HG03108 (cell line): Measurements from ENCODE around the gene AGFG2.
A peak's percentile ranks its signal among the peaks of the same experiment; 100 is the strongest.
"Not testable (repeated sequence)": the region's sequence is repeated elsewhere in the genome, so short reads cannot be mapped to it uniquely, and the experiment has no call there.

Experiments used
- ATAC-seq: cut with Tn5 transposase; IDR thresholded peaks from one replicate; pipeline ENCODE4 v1.9.1; 2021; ENCODE audit warnings: moderate library complexity; ENCODE audit not compliant: unreplicated experiment

The AGFG2 gene

GRCh38 chr7:100538654-100539435 is at the start of gene AGFG2:
TSS of gene AGFG2 (plus strand) at chr7:100539203. CDS start at chr7:100539347, 144 bp downstream.
- peak; percentile 95 for ATAC-seq

GRCh38 chr7:100489824-100490223 is 49.2 kb upstream of the AGFG2 start:
- no peak for ATAC-seq

GRCh38 chr7:100490483-100491191 is 48.4 kb upstream of the AGFG2 start:
- ATAC-seq = no peak

- no peak for ATAC-seq
Observed at GRCh38 chr7:100491192-100491578, 47.8 kb upstream of the AGFG2 start.

GRCh38 chr7:100492738-100493475 is 46.1 kb upstream of the AGFG2 start:
- ATAC-seq = no peak

- no peak for ATAC-seq
Observed at GRCh38 chr7:100493476-100494264, 45.3 kb upstream of the AGFG2 start.

GRCh38 chr7:100496509-100496908 is 42.5 kb upstream of the AGFG2 start:
- ATAC-seq = no peak

GRCh38 chr7:100500743-100501142 is 38.3 kb upstream of the AGFG2 start:
- not testable (repeated sequence) for ATAC-seq

- not testable (repeated sequence) for ATAC-seq
Observed at GRCh38 chr7:100504031-100504430, 35.0 kb upstream of the AGFG2 start.

GRCh38 chr7:100504887-100505611 is 34.0 kb upstream of the AGFG2 start:
- no peak for ATAC-seq

- ATAC-seq = no peak
Observed at GRCh38 chr7:100506356-100506923, 32.6 kb upstream of the AGFG2 start.

GRCh38 chr7:100509231-100509630 is 29.8 kb upstream of the AGFG2 start:
- ATAC-seq = no peak

- ATAC-seq = no peak
Observed at GRCh38 chr7:100510437-100511239, 28.4 kb upstream of the AGFG2 start.

- no peak for ATAC-seq
Observed at GRCh38 chr7:100513212-100513810, 25.7 kb upstream of the AGFG2 start.

- no peak for ATAC-seq
Observed at GRCh38 chr7:100515072-100515532, 23.9 kb upstream of the AGFG2 start.

GRCh38 chr7:100516135-100516812 is 22.7 kb upstream of the AGFG2 start:
- ATAC-seq = no peak

- no peak for ATAC-seq
Observed at GRCh38 chr7:100517305-100517704, 21.7 kb upstream of the AGFG2 start.

- no peak for ATAC-seq
Observed at GRCh38 chr7:100519580-100519979, 19.4 kb upstream of the AGFG2 start.
